Mesodermal cell (in vitro differentiated cells): ENCODE data around the gene SYNE4.

Experiments
- H3K27ac ChIP-seq: 2 replicates; pipeline ENCODE4 v1.7.0; 2013; ENCODE audit warnings: mild to moderate bottlenecking, low read depth, low read length, moderate library complexity; ENCODE audit not compliant: severe bottlenecking
- H3K36me3 ChIP-seq: 2 replicates; pipeline ENCODE4 v1.7.1; 2013; ENCODE audit warnings: mild to moderate bottlenecking, low read length, moderate library complexity; ENCODE audit not compliant: control insufficient read depth, insufficient read depth
- H3K4me1 ChIP-seq: one replicate; pipeline ENCODE4 v1.7.1; 2013; ENCODE audit warnings: mild to moderate bottlenecking, low read length; ENCODE audit not compliant: insufficient read depth, control insufficient read depth, poor library complexity, severe bottlenecking
- H3K4me3 ChIP-seq: 2 replicates; pipeline ENCODE4 v1.7.0; 2013; ENCODE audit warnings: low read length, control low read depth, mild to moderate bottlenecking; ENCODE audit not compliant: insufficient read depth, poor library complexity, severe bottlenecking; ENCODE audit errors: extremely low read depth
- H3K9me3 ChIP-seq: 2 replicates; pipeline ENCODE4 v1.7.1; 2013; ENCODE audit warnings: mild to moderate bottlenecking, low read length, moderate library complexity; ENCODE audit not compliant: control insufficient read depth
- WGBS, 2 experiments: methylation state at CpG; one replicate each; pipeline ENCODE4 v1.1.5; 2013; ENCODE audit warnings: missing lambda C conversion rate in 2 of 2; ENCODE audit not compliant: insufficient coverage in 2 of 2; 5-methylcytosine and 5-hydroxymethylcytosine counted together

Gene SYNE4

DNA sequence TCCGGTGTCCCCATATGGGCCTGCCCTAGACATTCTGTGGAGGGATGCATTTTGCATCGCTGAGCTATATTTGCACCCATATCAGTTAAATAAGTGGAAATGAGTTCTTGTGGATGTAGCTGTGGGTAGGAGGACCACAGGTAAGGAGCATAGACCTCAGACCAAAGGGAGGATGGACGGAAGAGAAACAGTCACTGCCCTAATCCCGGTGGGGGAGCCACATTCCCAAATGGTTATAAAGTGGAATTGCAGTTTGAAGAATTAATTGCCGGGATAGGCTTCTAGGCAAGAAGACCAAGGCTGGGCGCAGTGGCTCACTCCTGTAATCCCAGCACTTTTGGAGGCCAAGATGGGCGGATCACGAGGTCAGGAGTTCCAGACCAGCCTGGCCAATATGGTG lies 11.8 kb downstream of the SYNE4 start:
- Histone ChIP-seq H3K27ac (no peak overlapping the region), H3K36me3 (peaks cover 19% of the 10 kb centered on the region), H3K4me3 (no peak overlapping the region), H3K4me1 (peaks cover 3% of the 10 kb centered on the region), H3K9me3 (no peaks in the 10 kb centered on the region)
- WGBS, 2 experiments, result 90 to 96% methylated on average over 3 to 6 of the region's 8 CpGs

DNA sequence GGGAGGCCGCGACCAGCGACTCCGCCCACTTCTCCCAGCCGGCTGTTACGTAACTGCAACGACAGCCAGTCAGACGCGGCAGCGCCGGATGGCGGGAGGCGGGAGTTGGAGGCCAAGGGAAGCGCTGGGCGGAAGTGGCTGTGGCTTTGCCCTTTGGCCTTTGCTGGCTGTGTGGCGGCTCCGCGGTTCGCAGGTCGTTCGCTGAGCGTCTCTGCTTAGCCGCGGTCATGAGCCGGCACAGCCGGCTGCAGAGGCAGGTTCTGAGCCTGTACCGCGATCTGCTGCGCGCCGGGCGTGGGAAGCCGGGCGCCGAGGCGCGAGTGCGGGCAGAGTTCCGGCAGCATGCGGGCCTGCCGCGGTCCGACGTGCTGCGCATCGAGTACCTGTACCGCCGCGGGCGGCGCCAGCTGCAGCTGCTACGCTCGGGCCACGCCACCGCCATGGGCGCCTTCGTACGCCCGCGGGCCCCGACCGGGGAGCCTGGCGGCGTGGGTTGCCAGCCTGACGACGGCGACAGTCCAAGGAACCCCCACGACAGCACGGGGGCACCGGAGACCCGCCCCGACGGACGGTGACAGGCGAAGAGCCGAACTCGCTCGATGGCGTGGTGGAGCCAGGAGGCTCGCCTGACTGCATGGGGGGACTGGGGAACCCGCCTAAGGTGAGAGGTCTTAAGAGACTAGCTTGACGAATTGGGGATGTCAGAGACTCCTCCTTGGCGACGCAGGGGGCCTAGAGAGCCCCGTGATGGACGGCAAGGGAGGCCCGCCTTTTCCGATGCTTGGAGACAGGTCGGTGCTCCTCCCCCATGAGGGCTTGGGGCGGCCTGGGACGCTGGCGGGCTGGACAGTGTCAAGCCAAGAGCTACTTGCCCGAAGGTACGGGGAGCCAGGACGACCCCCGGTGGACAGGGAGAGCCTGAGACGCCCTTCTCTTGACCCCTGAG lies 13.3 kb downstream of the SYNE4 start, which contains the start of gene SDHAF1:
TSS of gene SDHAF1 (plus strand) at position 141 of the 946 bp plus-strand sequence. CDS start at position 228, 87 bp downstream.
- Histone ChIP-seq H3K9me3 (no peaks in the 10 kb centered on the region), H3K27ac (peak within 1 kb of the TSS; percentile 41), H3K4me3 (peak within 1 kb of the TSS; percentile 83), H3K4me1 (peaks cover 3% of the 10 kb centered on the region), H3K36me3 (peaks cover 8% of the 10 kb centered on the region)
- 0 to 1% methylated on average over 84 to 94 of the region's 97 CpGs for WGBS, 2 experiments

DNA sequence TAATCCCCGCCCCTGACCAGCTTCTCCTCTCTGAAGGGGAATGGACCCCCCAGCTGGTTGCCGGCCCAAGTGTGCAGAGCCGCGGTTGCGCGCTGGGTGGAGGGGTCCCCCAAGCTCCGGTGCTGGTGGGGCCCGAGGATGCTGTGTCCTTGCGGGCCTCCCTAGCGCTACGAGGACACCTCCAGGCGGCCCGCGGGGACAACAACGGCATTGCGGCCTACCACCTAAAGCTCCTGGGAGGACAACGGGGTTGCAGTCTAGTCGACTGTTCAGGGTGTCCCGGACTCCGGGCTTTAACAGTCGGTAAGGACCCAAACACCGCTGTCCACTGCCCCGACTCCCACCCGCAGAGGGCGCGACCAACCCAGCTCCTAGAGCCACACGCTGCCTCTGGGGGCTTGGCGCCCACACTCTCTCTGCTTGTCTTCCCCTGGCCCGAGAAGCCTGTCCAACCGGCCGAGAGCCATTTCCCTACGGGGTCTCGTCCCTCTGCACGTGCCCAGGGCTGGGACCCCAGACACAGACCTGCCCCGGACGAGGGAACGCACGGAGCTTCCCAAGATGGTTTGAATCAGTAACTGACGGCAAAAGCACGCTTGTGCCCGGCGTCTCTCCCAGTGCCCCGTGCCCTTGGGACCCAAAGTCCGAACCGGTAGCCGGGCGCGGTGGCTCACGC lies 14.6 kb downstream of the SYNE4 start:
- Histone ChIP-seq H3K36me3 (peaks cover 8% of the 10 kb centered on the region), H3K27ac (no peak overlapping the region), H3K4me3 (no peak overlapping the region), H3K4me1 (peaks cover 3% of the 10 kb centered on the region), H3K9me3 (no peaks in the 10 kb centered on the region)
- WGBS, 2 experiments, result 87 to 95% methylated on average over 37 to 44 of the region's 49 CpGs

DNA sequence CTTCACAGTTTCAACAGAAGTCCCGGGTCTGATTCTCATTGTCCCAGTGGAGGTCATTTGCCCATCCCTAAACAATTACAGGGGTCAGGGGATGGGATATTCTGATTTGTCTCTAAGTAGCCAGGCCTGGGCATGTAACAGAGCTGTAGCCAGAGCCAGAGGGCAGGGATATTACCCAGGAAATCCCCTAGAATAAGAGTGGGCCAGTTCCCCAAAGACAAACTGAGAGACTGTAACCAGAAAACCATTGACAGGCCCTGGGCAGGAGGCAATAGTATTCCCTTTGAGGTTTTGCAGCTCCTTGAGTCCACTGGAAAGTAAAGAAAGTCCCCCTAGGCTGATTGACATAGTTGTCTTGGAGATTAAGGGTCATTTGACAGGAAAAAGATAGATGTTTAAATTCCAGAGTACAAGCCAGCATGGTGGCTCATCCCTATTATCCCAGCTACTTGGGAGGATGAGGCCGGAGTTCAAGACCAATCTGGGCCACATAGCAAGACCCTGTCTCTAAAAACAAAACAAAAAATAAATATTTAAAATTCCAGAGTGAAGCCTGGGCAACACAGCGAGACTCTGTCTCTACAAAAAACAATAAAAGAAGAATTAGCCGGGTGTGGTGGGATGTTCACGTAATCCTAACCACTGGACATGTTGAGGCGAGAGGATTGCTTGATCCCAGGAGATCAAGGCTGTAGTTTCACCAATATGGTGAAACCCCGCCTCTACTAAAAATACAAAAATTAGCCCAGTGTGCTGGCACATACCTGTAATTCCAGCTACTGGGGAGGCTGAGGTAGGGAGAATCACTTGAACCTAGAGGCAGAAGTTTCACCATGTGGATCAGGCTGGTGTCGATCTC lies 15.5 kb downstream of the SYNE4 start:
- WGBS, 2 experiments, result 92 to 98% methylated on average over 4 to 5 of the region's 8 CpGs
- Histone ChIP-seq H3K4me3 (no peak overlapping the region), H3K36me3 (peaks cover 8% of the 10 kb centered on the region), H3K9me3 (no peaks in the 10 kb centered on the region), H3K4me1 (peaks cover 3% of the 10 kb centered on the region), H3K27ac (no peak overlapping the region)

DNA sequence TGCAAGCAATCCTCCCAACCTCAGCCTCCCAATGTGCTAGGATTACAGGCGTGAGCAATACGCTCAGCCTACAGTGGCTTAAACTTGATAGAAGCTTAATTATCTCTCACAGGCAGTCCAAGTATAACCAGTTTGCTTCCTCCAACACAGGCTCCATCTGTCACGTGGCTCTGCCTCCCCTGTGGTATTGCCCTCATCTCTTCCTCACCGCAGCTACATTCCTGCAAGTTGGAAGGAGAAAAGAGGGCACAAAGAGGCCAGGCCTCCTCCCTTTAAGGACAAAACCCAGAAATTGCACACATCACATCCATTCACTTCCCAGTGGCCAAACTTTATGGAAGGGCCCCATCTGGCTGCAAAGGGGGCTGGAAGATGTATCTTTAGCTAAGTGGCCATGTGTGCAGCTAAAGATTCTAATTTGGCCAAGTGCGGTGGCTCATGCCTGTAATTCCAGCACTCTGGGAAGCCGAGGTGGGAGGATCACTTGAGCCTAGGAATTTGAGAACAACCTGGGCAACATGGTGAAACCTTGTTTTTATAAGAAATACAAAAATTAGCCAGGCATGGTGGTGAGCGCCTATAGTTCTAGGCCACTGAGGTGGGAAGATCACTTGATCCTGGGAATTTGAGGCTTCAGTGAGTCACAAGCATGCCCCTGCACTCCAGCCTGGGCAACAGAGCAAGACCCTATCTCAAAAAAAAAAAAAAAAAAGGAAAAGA lies 16.7 kb downstream of the SYNE4 start:
- H3K4me1 ChIP-seq, result peaks cover 3% of the 10 kb centered on the region
- 86 to 87% methylated on average over 6 to 7 of the region's 7 CpGs for WGBS, 2 experiments
- no peak overlapping the region for H3K27ac ChIP-seq
- H3K36me3 ChIP-seq, result peaks cover under 1% of the 10 kb centered on the region
- H3K4me3 ChIP-seq, result no peak overlapping the region
- H3K9me3 ChIP-seq, result no peaks in the 10 kb centered on the region

DNA sequence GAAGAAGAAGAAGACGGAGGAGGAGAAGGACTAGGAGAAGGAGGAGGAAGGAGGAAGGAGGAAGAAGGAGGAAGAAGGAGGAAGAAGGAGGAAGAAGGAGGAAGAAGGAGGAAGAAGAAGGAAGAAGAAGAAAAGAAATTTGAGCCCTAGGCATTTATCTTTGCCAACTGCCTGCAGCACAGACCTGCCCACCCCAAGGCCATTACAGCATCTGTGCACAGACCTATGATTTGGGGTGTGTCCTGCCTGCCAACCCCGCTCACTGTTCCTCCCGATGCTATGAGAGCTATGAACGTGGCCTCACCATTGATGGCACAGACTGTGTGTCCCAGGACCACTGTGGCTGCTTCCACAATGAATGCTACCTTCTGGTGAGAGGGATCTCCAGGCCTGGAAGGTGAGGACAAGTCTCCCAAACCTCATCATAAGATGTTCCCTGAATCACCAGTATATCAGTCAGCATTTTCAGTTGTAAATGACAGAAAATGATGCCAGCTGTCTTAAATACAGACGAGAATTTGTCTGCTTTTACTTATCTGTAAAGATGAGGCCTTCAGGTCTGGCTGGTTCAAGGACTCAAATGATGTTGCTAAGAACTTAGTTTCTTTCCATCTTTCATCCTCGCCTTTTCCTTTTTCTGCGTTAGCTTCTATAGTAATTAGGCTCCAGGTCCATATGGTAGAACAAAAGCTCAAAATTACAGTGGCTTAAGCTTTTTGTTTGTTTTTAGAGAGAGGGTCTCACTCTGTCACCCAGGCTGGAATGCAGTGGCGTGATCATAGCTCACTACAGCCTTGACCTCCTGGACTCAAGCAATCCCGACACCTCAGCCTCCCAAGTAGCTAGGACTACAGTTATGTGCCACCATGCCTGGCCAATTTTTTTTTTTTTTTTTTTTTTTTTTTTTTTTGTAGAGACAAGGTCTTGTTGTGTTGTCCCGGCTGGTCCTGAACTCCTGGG lies 17.6 kb downstream of the SYNE4 start:
- WGBS, 2 experiments, result 80 to 84% methylated on average over 8 of the region's 10 CpGs
- Histone ChIP-seq H3K36me3 (no peaks in the 10 kb centered on the region), H3K4me3 (no peak overlapping the region), H3K4me1 (no peaks in the 10 kb centered on the region), H3K9me3 (no peaks in the 10 kb centered on the region), H3K27ac (no peak overlapping the region)

DNA sequence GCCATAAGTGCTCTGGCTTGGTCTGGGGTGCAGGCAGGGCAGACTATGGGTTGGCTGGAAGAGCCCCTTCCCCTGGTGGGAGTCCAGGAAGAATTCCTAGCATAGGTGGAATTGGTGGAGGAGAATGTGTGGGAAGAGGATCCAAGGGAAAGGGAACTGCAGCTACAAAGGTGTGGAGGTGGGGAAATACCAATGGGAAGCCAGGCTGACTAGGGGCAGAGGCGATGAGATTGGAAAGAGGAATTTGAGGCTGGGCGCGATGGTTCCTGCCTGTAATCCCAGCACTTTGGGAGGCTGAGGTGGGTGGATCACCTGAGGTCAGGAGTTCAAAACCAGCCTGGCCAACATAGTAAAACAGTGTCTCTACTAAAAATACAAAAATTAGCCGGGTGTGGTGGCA lies 18.5 kb downstream of the SYNE4 start:
- Histone ChIP-seq H3K4me1 (no peaks in the 10 kb centered on the region), H3K36me3 (no peaks in the 10 kb centered on the region), H3K4me3 (no peak overlapping the region), H3K27ac (no peak overlapping the region), H3K9me3 (no peaks in the 10 kb centered on the region)
- 67 to 74% methylated on average over 1 to 4 of the region's 4 CpGs for WGBS, 2 experiments

DNA sequence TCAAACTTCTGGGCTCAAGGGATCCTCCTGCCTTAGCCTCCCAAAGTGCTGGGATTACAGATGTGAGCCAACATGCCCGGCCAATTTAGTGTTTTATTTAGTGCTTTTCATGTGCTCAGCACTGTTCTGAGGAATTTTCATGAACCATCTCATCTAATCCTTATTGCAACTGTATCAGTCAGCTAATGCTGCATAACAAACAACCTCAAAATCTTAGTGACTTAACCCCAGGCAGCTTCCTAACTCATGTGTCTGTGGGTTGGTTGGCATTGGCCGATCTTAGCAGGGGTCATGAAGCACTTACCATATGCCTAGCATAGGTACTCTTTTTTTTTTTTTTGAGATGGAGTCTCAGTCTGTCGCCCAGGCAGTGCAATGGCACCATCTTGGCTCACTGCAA lies 19.8 kb downstream of the SYNE4 start:
- H3K4me1 ChIP-seq, result no peaks in the 10 kb centered on the region
- H3K4me3 ChIP-seq, result no peak overlapping the region
- WGBS, 2 experiments, result 80 to 85% methylated on average over 1 to 2 of the region's 3 CpGs
- no peak overlapping the region for H3K27ac ChIP-seq
- no peaks in the 10 kb centered on the region for H3K36me3 ChIP-seq
- no peaks in the 10 kb centered on the region for H3K9me3 ChIP-seq

DNA sequence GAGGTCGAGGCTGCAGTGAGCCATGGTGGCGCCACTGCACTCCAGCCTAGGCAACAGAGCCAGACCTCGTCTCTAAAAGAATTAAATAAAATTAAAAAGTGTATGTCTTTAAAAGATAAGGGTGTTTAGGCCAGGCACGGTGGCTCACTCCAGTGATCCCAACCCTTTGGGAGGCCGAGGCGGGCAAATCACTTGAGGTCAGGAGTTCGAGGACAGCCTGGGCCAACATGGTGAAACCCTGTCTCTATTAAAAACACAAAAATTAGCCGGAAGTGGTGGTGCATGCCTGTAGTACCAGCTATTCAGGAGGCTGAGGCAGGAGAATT lies 21.1 kb downstream of the SYNE4 start:
- H3K4me3 ChIP-seq, result peak overlapping the region; percentile 42

More for the DNA sequence above, 21.1 kb downstream of the SYNE4 start:
- Histone ChIP-seq H3K27ac (no peak overlapping the region), H3K36me3 (no peaks in the 10 kb centered on the region), H3K9me3 (no peaks in the 10 kb centered on the region), H3K4me1 (no peaks in the 10 kb centered on the region)
- 41 to 59% methylated on average over 5 to 8 of the region's 8 CpGs for WGBS, 2 experiments
